ENCODE data around the gene EVA1A. TPM values are rescaled to one million over a fixed set of nuclear protein-coding genes. Genes with fewer than 3 reads are reported as not detected.

EVA1A gene
- polyA plus RNA-seq, 3 donors, result 12.2 to 17.6 (median 16.0) TPM

GRCh38 chr2:75596784-75597183 is 36.0 kb upstream of the EVA1A start:
- DNase-seq (ENCODE audit: extremely low read depth in 1 of 11, low read depth in 9 of 11, low spot score in 4 of 11), result no peak

- peak in 1 of 11 donors; percentile 28 for DNase-seq (ENCODE audit: extremely low read depth in 1 of 11, low read depth in 9 of 11, low spot score in 4 of 11)
Measured at GRCh38 chr2:75595541-75596395, 35.0 kb upstream of the EVA1A start.

GRCh38 chr2:75594596-75594995 is 33.9 kb upstream of the EVA1A start:
- DNase-seq (ENCODE audit: extremely low read depth in 1 of 11, low read depth in 9 of 11, low spot score in 4 of 11), result no peak

DNA sequence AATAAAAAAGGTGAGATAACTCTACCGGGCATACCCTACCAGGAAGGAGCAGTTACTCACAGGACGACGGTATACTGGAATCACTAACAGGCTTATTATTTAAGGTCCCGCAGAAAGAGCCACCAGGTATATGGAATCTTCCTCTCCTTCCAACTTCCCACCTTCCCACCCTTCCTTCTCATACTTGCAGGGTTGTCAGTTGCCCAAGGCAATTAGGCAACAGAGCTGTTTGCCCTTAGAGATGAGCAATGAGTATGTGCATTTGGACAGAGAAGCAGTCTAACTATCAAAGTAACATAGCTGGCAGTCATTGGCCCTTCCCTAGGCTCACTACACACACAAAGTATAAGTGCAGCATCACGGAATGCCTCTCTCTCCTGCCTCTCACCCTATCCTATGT is 32.1 kb upstream of the EVA1A start:
- no peak for DNase-seq (ENCODE audit: extremely low read depth in 1 of 11, low read depth in 9 of 11, low spot score in 4 of 11)

DNA sequence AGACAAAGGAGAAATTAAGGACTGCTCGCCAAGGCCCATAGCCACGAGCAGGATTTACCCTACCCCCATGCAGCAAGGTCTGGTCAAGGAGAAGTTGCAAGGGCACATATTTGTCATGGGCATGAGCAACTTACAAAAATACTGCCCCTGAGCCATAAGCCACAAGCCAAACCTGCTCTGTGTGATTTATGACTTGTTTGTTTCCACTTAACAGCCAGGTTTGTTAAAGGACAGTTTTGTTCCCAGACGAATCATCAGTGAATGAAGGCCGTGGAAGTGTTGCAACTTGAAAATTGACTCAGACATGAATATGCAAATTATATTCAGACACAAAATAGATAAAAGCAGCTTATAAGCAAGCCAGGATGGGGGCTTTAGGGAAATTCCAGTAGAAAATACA is 31.3 kb upstream of the EVA1A start:
- DNase-seq (ENCODE audit: extremely low read depth in 1 of 11, low read depth in 9 of 11, low spot score in 4 of 11), result peak in 1 of 11 donors; percentile 28

DNA sequence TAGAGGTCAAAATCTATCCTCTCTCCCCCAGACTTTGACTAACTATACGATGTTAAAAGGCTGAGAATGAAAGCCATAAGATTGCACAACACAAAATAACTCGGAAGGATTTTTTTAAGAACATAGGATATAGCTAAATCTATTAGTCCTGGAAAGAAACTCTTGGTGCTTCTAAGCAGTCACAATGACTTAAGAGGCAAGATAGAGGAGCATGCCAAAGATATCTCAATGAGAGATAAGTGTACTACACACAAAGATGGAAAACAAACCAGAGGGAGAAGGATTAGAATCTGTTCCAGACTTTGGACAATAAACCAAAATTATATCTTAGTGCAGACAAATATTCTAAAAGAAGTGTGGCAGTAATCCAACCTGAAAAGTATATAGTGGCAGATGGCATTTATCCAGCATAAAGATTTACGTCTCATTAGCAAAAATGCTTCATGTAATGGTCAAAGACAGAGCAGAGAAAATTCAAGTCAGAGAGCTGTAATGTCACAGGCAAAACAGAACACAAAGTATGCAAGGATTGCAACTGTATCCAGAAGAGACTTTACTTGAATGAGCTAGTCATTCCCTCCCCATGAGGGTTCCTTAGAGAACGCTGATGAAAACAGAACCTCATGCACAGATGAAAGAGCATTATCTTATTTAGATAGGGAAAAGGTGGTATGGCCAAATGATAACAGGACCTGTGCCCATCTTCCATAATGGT is 28.8 kb upstream of the EVA1A start:
- no peak for DNase-seq (ENCODE audit: extremely low read depth in 1 of 11, low read depth in 9 of 11, low spot score in 4 of 11)

GRCh38 chr2:75587954-75588587 is 27.3 kb upstream of the EVA1A start:
- no peak for DNase-seq (ENCODE audit: extremely low read depth in 1 of 11, low read depth in 9 of 11, low spot score in 4 of 11)

- DNase-seq (ENCODE audit: extremely low read depth in 1 of 11, low read depth in 9 of 11, low spot score in 4 of 11), result no peak
Measured at GRCh38 chr2:75586971-75587370, 26.2 kb upstream of the EVA1A start.

DNA sequence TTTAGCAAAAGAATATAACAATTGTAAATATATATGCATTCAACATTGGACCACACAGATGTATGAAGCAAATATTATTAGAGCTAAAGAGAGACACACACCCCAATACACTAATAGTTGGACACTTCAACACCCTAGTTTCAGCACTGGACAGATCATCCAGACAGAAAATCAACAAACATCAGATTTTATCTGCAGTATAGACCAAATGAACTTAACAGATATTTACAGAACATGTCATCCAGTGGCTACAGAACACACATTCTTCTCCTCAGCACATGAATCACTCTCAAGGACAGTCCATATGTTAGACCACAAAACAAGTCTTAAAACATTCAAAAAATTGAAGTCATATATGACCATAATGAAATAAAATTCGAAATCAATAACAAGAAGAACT is 22.1 kb upstream of the EVA1A start:
- DNase-seq (ENCODE audit: extremely low read depth in 1 of 11, low read depth in 9 of 11, low spot score in 4 of 11), result no peak

DNA sequence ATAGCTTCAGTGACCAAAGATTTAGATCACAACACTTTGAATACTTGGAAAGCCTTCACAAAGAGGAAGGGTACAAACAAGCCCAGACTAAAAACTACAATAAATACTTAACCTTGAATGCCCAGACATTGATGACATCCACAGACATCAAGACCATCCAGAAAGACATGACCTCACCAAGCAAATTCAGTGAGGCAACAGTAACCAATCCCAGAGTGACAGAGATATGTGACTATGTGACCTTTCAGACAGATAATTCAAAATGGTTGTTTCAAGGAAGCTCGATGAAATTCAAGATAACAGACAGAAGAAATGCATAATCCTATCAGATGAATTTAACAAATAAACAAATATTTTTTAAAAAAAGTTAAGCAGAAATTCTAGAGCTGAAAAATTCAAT is 19.9 kb upstream of the EVA1A start:
- DNase-seq (ENCODE audit: extremely low read depth in 1 of 11, low read depth in 9 of 11, low spot score in 4 of 11), result no peak

- DNase-seq (ENCODE audit: extremely low read depth in 1 of 11, low read depth in 9 of 11, low spot score in 4 of 11), result no peak
Measured at GRCh38 chr2:75580156-75580555, 19.4 kb upstream of the EVA1A start.

DNA sequence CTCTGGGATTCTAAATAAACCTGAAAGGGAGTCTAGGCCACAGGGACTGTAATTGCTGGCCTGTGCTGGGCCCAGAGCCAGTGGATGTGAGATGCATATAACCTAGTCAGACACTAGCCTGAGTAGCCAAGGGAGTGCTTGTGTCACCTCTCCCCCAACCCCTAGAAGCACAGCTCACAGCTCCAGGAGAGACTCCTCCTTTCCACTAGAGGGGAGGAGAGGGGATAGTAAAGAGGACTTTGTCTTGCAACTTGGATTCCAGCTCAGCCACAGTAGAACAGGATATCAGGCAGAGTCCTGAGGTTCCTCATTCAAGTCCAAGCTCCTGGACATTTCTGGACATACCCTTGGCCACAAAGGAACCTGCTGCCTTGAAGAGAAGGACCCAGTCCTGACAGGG is 18.4 kb upstream of the EVA1A start:
- DNase-seq (ENCODE audit: extremely low read depth in 1 of 11, low read depth in 9 of 11, low spot score in 4 of 11), result no peak

- no peak for DNase-seq (ENCODE audit: extremely low read depth in 1 of 11, low read depth in 9 of 11, low spot score in 4 of 11)
Measured at GRCh38 chr2:75577280-75577679, 16.5 kb upstream of the EVA1A start.

DNA sequence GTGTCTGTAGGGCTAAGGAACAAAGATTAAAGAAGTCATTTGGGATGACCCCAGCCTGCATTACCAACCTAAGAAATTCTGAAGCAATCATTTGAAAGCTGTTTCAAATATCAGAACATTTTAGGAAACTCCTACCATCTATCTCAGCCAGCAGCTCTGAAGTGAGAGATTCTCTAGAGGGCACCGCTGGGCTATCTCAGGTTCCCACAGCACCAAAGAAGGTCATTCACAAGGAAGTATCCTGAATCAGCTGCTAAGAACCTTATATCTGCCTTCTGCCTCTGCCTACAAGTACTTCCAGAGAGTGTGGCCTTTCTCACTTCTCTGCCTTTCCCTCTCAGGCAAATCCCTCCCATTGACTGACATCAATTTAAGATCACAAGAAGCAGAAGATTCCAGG is 13.4 kb upstream of the EVA1A start:
- no peak for DNase-seq (ENCODE audit: extremely low read depth in 1 of 11, low read depth in 9 of 11, low spot score in 4 of 11)

DNA sequence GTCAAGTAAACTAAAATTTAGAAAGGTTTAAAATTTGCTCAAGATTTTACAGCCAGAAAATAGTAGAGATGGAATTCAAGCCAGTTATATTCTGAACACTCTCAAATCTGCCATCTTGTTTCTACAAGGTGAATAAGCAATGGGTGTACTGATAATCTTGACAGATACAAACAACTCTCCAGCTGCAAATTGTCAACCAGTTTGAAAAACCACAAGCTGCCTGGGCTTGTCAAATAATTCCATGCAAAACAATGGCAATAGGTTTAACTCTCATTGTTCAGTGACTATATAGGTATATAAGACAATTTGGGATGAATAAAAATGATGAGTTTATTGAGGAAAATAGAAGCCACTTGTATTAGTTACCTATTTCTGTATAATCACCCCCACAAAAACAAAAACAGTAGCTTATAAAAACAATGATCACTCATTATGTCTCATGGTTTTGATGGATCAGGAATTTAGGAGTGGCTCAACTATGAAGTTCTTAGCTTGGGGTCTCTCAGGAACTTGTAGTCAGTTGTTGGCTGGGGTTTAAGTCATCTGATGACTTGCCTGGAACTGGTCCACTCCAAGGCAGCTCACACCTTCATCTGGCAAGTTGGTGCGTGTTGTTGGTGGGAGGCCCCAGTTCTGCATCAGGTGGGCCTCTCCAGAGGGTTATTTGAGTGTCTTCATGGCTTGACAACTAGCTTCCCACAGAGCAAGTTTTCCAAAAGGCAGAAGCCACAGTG is 12.6 kb upstream of the EVA1A start:
- no peak for DNase-seq (ENCODE audit: extremely low read depth in 1 of 11, low read depth in 9 of 11, low spot score in 4 of 11)

DNA sequence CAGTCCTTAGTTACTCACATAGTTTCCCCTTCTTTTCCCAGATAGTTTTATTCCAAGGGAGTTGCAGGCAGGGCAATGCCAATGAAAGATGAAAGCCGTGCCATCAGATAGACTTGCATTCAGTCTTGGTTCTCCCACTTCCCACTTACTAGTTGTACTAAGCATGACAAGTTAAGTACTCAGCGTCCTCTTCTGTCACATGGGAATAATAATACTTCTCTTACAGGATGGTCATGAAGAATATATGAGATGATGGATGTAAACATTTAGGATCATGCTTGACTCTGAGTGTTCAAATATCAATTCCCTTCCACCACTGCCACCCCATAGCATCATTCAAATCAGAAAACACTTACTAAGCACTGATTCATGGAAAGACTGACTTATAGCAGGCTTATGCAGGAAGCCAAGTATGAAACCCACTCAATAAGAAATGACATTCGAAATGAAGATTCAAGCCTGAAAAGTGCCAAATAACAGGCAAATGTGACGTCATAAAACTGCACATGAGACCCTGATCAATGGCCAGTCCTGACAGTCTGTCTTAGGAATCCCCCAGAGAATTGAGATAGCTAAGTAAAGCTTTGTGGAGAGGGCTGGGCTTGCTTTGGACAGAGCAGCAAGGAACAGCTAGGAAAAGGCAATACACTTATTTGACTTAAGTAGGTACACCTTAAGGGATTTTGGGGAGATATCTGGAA is 11.1 kb upstream of the EVA1A start:
- no peak for DNase-seq (ENCODE audit: extremely low read depth in 1 of 11, low read depth in 9 of 11, low spot score in 4 of 11)

DNA sequence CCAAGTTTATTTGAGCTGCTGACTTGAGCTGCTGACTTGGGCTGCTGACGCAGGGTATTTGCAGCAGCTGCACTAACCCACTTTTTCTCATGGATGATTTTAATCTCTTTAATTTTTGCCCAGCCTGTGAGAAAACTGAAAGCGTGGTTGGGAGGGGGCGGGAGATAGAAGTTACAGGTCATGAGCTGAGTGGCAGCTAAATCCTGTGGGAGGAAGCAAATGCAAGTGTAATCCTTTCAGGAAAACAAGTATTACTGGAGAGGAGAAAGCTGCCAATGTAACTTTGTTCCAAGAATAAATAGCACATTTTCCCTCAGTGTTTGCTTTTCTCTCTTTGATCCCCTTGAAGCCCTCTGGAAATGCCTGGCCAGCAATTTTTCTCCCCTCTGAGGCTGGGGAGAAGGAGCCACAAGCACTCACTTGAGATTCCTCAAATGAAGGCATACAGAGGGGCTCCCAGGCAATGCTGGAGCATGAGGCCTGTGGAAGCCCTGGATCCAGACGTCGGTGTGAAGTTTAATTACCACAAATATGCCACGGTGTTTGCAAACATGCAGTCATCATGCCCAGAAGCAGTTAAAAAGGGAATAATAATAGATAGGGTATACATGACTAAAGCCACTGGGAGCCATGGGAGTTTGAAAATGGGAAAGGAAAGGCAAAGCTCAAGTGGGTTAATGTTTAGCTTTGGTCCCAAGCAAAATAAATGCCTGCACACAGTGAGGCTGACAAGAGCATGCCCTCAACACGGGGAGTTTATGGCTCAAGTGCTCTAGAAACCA is 10.4 kb upstream of the EVA1A start:
- peak in 2 of 11 donors; percentile 45 to 49 for DNase-seq (ENCODE audit: extremely low read depth in 1 of 11, low read depth in 9 of 11, low spot score in 4 of 11)

Data from renal cortex interstitium (tissue), 11 donors.